GM12891 (cell line): ENCODE data around the gene RPH3AL.
"Not testable (repeated sequence)": the region's sequence is repeated elsewhere in the genome, so short reads cannot be mapped to it uniquely, and the experiment has no call there.

Experiments used
- DNase-seq: peaks from one replicate; pipeline ENCODE4 v3.0.0; 2011; ENCODE audit warnings: low spot score; ENCODE audit not compliant: insufficient read length
- FAIRE-seq: peaks from 2 replicates; lab custom pipeline; 2011; peaks lifted over from hg19 to GRCh38; lab: Jason Lieb, UNC
- PAX5 ChIP-seq: IDR thresholded peaks from 2 replicates; pipeline ENCODE4 v1.6.1; 2011; ENCODE audit warnings: low read length, moderate library complexity, mild to moderate bottlenecking; ENCODE audit not compliant: insufficient read depth, severe bottlenecking
- POLR2A ChIP-seq: IDR thresholded peaks from 2 replicates; pipeline ENCODE4 v1.6.1; 2011; ENCODE audit warnings: low read depth, low read length, control low read depth
- POLR2AphosphoS5 ChIP-seq: IDR thresholded peaks from 2 replicates; pipeline ENCODE4 v1.6.1; 2011; ENCODE audit warnings: low read depth, low read length, control low read depth
- POU2F2 ChIP-seq: IDR thresholded peaks from 2 replicates; pipeline ENCODE4 v1.6.1; 2011; ENCODE audit warnings: low read depth, mild to moderate bottlenecking, control low read depth, low read length, moderate library complexity
- SPI1 ChIP-seq: IDR thresholded peaks from 2 replicates; pipeline ENCODE4 v1.6.1; 2011; ENCODE audit warnings: low read depth, low read length, control low read depth
- TAF1 ChIP-seq: IDR thresholded peaks from 2 replicates; pipeline ENCODE4 v1.6.1; 2011; ENCODE audit warnings: low read depth, low read length, control low read depth

RPH3AL gene

DNA sequence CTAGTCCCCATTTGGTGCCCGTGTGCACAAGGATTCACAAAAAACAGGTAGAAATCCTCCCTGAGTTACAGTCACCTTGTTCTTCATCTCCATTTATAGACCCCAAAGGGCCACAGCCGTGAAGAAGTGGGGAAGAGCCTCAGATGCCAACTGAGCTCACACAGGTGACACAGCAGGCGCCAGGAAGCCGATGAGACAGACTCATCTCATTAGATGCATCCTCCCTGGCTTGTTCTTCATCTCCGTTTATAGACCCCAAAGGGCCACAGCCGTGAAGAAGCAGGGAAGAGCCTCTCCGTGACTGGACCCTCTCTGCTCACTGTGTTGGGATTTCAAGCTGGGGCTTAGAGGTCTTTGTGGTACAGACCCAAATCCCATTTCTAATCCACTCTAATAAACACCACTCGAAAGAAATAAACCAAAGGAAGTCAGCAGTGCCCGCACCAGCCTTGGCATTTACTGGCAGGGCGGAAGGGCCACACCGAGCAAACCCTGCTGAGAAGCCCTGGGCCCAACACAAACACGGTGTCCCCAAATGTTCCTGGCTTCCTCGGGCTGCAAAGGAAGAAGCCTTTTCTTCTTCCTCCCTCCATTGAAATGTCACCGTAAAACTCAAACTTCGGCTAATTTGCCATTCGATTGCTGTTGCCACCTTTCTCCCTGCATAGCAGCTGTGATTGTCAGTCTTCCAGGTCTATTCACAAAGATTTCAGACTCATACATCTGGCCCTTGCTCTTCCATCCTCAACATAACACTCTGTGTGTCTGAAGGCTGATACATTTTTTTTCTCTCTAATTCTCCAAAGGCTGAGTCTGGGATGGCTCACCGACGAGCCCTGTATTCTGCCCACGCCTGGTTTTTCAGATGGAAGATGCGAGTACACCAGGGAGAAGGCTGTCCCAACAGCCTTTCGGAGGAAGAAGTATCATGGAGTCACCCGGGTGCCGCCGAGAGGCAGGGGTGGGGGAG lies 126.2 kb downstream of the RPH3AL start:
- no peak for FAIRE-seq

DNA sequence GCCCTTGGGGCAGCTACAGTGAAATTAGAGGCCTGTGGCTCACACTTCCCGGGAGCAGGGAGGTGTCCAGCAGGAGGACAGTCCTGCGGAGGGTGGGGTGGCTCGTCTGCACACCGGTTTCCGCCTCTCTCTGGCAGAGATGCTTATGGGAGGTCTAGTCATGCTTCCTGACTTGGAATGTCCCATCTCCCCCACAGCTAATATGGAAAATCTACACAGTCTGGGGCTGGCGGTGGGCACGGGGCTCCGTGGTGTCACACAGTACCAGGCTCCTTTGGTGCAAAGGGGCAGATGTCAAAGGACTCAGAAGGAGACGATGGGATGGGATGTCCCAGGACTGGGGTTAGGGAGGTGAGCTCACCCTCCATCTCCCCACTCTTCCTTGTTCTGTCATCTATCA lies 127.1 kb downstream of the RPH3AL start:
- TF ChIP-seq SPI1 (no peak), PAX5 (no peak), TAF1 (no peak), POLR2AphosphoS5 (no peak), POU2F2 (no peak), POLR2A (no peak)
- no peak for DNase-seq
- no peak for FAIRE-seq

More for the DNA sequence above, 126.2 kb downstream of the RPH3AL start:
- DNase-seq = no peak
- no peak for TF ChIP-seq POU2F2

DNA sequence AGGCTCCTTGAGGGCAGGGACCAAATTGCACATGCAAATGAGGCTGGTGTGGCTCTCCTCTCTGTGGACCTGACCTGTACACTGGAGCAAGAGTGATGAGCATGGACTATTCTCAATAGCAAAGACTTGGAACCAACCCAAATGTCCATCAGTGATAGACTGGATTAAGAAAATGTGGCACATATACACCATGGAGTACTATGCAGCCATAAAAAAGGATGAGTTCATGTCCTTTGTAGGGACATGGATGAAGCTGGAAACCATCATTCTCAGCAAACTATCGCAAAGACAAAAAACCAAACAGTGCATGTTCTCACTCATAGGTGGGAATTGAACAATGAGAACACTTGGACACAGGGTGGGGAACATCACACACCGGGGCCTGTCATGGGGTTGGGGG lies 128.0 kb downstream of the RPH3AL start:
- not testable (repeated sequence) for DNase-seq, FAIRE-seq

DNA sequence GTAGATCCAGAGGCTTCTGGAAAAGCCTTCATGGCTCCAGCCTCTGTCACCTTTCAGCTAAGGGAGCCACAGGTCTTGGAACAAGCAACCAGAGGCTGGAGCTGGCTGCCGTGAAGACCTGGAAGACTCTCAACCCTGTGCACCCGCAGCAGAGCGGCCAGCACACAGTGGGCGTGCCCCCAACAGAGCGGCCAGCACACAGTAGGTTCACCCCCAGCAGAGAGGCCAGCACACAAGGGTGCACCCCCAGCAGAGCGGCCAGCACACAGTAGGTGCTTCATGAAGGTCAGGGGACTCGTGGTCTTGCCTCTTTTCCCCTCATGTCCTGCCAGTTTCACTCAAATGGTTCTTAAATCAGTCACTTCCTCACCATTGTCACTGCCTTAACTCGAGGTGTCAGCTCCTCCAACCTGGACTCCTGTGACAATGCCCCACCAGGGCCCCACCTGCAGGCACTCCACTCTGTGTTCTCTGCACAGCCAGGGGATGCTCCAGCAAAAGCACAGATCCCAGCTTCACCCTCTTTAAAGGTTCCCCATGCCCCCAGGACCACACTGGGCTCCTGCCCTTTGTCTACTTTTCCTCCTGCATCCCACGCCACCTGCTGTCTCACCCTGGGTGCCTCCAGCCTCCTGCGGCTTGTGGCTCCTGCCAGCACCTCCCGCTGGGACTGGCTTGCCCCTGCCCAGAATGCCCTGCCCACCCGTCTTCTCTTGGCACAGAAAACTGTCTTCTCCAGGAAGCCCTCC lies 128.7 kb downstream of the RPH3AL start:
- DNase-seq (no peak), FAIRE-seq (no peak)
- TF ChIP-seq POLR2AphosphoS5 (no peak), POLR2A (no peak), POU2F2 (no peak), PAX5 (no peak), TAF1 (no peak), SPI1 (no peak)

DNA sequence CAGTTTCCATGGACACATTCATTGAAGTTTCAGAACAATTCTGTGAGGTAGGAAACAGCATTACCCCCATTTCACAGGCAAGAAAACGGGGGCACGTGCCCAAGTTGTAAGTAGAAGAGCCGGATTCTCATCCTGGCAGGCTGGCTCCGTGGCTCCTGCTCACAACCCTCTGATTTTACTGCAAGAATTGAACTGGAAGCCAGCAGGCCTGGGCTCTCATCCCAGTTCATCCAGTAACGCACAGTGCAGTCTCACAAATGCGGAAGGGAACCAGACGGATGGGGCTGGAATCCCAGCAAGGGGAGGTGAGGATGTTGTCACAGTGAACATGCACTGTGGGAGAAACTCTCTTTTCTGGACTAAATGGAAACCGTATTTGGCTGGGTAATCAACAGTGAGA lies 130.4 kb downstream of the RPH3AL start:
- no peak for DNase-seq
- TF ChIP-seq POU2F2 = no peak
- no peak for TF ChIP-seq POLR2A
- no peak for TF ChIP-seq TAF1
- TF ChIP-seq PAX5 = no peak
- no peak for TF ChIP-seq POLR2AphosphoS5
- no peak for TF ChIP-seq SPI1
- no peak for FAIRE-seq

DNA sequence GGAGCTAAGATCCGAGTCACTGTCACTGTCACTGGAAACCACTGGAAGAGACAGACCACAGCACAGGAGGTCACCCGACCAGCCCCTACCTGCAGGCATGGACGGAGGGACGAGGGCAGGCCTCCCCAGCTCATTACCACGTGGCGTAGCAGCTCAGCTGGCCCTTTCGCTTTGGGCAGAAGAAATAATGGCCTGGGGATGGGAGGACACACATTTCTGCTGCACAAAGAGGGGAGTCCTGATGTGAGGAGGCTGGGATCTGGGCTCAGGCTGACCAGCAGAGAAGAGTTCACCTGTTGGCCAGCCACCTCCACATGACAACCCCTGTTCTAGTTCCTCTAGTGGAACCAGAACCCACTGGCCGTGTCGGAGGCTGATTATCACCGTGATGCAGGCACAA lies 132.9 kb downstream of the RPH3AL start:
- TF ChIP-seq POU2F2 (no peak), SPI1 (no peak), PAX5 (no peak), TAF1 (no peak), POLR2AphosphoS5 (no peak), POLR2A (no peak)
- no peak for FAIRE-seq
- no peak for DNase-seq

DNA sequence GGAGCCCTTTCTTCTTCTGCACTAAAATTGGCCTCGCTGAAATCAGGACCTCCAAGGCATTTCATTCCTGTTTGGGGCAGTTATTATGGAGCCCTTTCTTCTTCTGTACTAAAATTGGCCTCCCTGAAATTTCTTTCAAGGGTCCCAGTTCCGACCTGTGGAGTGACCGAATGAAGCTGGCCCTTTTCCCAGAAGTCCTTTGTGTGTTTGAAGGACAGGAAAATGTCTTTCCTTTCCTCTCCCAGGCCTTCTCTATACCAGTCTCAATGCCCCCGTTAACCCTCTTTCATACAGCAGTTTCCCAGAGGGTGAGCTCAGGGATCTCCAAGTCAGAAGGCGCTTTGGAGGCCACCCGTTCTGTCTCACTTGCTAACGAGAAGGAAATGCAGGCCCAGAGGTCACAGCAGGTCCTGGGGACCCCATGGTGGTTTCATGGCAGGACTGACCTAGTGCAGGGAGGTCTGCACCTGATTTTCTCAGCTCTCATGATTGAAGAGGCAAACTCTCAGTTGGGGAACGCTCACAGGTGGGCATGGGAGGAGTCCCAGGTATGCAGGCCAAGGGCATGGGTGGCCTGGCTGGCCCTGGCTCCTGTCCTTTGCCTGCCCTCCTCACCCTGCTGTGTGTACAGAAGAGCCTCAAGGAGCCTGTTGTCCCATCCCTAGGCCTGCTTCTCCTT lies 134.0 kb downstream of the RPH3AL start:
- TF ChIP-seq POLR2AphosphoS5 (no peak), POU2F2 (no peak), SPI1 (no peak), POLR2A (no peak), TAF1 (no peak), PAX5 (no peak)
- FAIRE-seq (no peak), DNase-seq (no peak)

DNA sequence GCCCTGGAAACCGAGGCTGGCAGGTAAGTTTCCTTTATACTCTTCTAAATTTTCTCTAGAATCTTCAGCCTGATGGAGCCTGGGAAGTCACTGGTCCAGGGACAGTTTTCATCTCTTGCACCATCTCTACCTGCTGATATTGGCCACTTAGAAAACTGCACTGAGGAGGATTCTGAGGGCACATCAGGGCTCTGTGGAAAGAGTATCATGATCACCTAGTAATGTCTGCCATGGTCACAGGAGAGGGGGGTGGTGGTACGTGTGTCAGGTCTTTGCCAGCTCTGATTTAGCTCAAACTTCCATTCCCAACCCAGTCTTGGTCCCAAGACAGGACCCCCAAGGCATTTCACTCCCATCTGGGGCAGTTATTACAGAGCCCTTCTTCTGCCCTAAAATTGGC lies 136.0 kb downstream of the RPH3AL start:
- DNase-seq (no peak), FAIRE-seq (no peak)
- TF ChIP-seq POLR2A (no peak), PAX5 (no peak), TAF1 (no peak), SPI1 (no peak), POLR2AphosphoS5 (no peak), POU2F2 (no peak)

DNA sequence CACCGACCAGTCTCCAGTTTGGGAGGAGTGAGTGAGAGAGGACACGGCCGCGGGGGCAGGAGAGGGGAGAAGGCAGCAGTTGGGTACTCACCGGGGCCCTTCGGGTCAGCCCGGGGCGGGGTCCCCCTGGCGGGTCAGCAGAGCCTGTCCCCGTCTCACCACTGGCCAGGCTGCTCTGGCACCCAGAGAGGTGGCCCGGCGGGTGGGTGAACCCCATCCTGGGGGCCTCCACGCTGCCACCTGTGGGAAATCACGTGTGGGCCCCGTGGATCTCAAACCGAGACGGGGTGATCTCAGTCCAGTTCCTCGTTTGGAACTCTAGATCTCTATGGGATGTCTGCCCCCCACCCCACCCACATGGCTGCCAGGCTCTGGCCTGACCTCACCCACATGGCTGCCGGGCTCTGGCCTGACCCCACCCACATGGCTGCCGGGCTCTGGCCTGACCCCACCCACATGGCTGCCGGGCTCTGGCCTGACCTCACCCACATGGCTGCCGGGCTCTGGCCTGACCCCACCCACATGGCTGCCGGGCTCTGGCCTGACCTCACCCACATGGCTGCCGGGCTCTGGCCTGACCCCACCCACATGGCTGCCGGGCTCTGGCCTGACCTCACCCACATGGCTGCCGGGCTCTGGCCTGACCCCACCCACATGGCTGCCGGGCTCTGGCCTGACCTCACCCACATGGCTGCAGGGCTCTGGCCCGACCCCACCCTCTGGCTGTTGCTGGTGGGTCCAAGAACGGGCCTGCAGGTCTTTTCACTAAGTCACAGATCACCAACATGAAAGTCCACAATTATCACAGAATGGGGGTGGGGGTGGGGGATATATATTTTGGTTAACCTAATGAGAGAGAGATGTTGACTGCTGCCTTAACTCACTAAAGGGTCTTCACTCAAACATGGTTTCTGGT lies 136.8 kb downstream of the RPH3AL start:
- not testable (repeated sequence) for DNase-seq, FAIRE-seq

DNA sequence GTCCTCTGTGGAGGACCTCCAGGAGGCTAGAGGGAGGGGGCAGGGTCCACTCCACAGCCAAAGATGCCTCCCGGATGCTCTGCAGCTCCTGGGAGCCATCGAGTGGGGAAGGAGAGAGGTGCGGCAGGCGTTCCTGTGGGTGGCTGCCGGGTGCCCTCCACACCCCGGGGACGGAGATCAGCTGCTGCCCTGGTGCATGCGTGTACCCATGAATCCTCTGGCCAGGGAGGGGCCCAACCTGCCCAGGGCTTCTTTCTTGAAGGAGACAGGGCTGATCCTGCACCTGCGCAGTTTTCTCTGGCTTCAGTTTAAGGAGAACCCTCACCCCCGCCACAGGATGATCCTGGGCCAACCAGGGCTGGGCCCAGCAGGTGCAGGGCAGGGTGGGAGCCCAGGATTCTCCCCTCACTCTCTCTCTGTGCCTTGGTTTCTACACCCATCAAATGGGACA lies 137.7 kb downstream of the RPH3AL start:
- no peak for FAIRE-seq
- TF ChIP-seq POU2F2 (no peak), POLR2AphosphoS5 (no peak), TAF1 (no peak), POLR2A (no peak), PAX5 (no peak), SPI1 (no peak)

More for the DNA sequence above, 137.7 kb downstream of the RPH3AL start:
- DNase-seq = no peak
